ENCODE data around the gene RPP25L. TPM values are rescaled to one million over a fixed set of nuclear protein-coding genes. Genes with fewer than 3 reads are reported as not detected.

The RPP25L gene
- total and polyA plus RNA-seq, 2 donors from 2014 or later: 21.9 to 73.8 TPM

DNA sequence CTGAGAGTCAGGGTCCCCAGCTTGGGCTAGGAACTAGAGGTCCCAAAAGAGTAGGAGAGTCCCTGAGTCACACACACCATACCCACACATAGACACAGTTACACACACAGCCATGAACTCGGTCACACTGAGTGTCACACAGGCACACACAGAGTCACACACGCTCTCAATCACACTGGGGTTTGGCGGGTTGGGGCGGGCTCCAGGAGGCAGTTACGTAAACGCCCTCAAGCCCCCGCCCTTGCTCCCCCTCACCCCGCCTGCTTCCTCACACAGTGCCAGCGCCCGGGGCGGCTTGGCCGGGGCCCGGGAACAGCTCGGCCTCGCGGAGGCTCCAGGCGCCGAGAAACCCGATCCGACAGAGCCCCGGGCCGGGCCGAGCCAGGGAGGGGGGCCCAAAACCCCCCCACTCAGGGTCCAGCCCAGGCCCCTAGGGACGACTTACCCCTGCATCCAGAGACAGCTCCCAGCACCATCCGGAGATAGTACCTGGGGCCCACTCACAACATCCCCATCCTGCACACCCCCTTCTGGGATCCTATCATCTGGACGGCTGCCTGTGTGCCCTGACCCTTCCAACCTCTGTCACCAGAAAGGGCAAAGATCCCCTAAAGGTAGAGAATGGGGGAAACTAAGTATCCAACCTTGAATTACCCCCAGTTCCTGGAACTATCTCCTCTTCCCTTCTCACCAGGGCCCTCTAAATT, 18.8 kb downstream of the RPP25L start:
- DNase-seq (peak in 4 of 5 donors; percentile 46 to 92 (median 70)), FAIRE-seq (no peak)
- intact Hi-C loops (cut with DNase I): loop anchor here (5.0 to 10.0 kb wide), 2 partner anchors 46 to 178 kb away; no protein-coding TSS in a partner anchor
- Histone ChIP-seq H3K4me3 (ENCODE audit: low read length in 3 of 3) (no peak overlapping the region), H3K36me3 (ENCODE audit: control insufficient read depth in 2 of 3, insufficient read depth in 3 of 3, low read length in 3 of 3) (no peaks in the 10 kb centered on the region), H3K27me3 (ENCODE audit: control insufficient read depth, insufficient read depth, low read length) (peaks cover 11% of the 10 kb centered on the region), H3K4me1 (ENCODE audit: control insufficient read depth in 2 of 3, insufficient read depth in 2 of 3, low read depth in 1 of 3, low read length in 3 of 3) (peaks cover 0 to 4% (median 2%) of the 10 kb centered on the region in 3 donors), H3K9me3 (ENCODE audit: control insufficient read depth in 2 of 3, insufficient read depth in 1 of 3, low read length in 3 of 3) (no peaks in the 10 kb centered on the region), H3K27ac (ENCODE audit: low read depth in 2 of 2, low read length in 2 of 2) (peak overlapping the region in 1 of 2 donors; percentile 39), H3K9ac (ENCODE audit: low read length in 3 of 3) (no peak overlapping the region)
- TF ChIP-seq, protein P1, sequence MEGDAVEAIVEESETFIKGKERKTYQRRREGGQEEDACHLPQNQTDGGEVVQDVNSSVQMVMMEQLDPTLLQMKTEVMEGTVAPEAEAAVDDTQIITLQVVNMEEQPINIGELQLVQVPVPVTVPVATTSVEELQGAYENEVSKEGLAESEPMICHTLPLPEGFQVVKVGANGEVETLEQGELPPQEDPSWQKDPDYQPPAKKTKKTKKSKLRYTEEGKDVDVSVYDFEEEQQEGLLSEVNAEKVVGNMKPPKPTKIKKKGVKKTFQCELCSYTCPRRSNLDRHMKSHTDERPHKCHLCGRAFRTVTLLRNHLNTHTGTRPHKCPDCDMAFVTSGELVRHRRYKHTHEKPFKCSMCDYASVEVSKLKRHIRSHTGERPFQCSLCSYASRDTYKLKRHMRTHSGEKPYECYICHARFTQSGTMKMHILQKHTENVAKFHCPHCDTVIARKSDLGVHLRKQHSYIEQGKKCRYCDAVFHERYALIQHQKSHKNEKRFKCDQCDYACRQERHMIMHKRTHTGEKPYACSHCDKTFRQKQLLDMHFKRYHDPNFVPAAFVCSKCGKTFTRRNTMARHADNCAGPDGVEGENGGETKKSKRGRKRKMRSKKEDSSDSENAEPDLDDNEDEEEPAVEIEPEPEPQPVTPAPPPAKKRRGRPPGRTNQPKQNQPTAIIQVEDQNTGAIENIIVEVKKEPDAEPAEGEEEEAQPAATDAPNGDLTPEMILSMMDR (IDR thresholded peaks at IDR 0.05; ENCODE audit: borderline replicate concordance, extremely low read depth, insufficient read depth): no peak

GRCh38 chr9:34591917-34592866, 19.7 kb downstream of the RPP25L start:
- FAIRE-seq: no peak
- no peak overlapping the region for H3K27ac ChIP-seq (ENCODE audit: low read depth in 2 of 2, low read length in 2 of 2)

GRCh38 chr9:34591248-34591916, 20.5 kb downstream of the RPP25L start:
- FAIRE-seq (no peak), DNase-seq (peak; percentile 88 to 94 (median 91))
- H3K4me3 ChIP-seq (ENCODE audit: low read length in 3 of 3): peak overlapping the region in 1 of 3 donors; percentile 39
- no peak overlapping the region for H3K27ac ChIP-seq (ENCODE audit: low read depth in 2 of 2, low read length in 2 of 2)
- peaks cover 0 to 4% (median 3%) of the 10 kb centered on the region in 3 donors for H3K4me1 ChIP-seq (ENCODE audit: control insufficient read depth in 2 of 3, insufficient read depth in 2 of 3, low read depth in 1 of 3, low read length in 3 of 3)
- no peaks in the 10 kb centered on the region for H3K36me3 ChIP-seq (ENCODE audit: control insufficient read depth in 2 of 3, insufficient read depth in 3 of 3, low read length in 3 of 3)
- no peaks in the 10 kb centered on the region for H3K9me3 ChIP-seq (ENCODE audit: control insufficient read depth in 2 of 3, insufficient read depth in 1 of 3, low read length in 3 of 3)
- TF ChIP-seq, protein P1 (IDR thresholded peaks at IDR 0.05; ENCODE audit: borderline replicate concordance, extremely low read depth, insufficient read depth): peak; percentile 97
- no peak overlapping the region for H3K9ac ChIP-seq (ENCODE audit: low read length in 3 of 3)
- peaks cover 14% of the 10 kb centered on the region for H3K27me3 ChIP-seq (ENCODE audit: control insufficient read depth, insufficient read depth, low read length)
- intact Hi-C loops (cut with DNase I): loop anchor here (5.0 to 10.0 kb wide), 2 partner anchors 44 to 177 kb away; no protein-coding TSS in a partner anchor

More at GRCh38 chr9:34591917-34592866, 19.7 kb downstream of the RPP25L start:
- TF ChIP-seq, protein P1 (IDR thresholded peaks at IDR 0.05; ENCODE audit: borderline replicate concordance, extremely low read depth, insufficient read depth): no peak
- peaks cover 14% of the 10 kb centered on the region for H3K27me3 ChIP-seq (ENCODE audit: control insufficient read depth, insufficient read depth, low read length)
- H3K9me3 ChIP-seq (ENCODE audit: control insufficient read depth in 2 of 3, insufficient read depth in 1 of 3, low read length in 3 of 3): no peaks in the 10 kb centered on the region
- no peak overlapping the region for H3K9ac ChIP-seq (ENCODE audit: low read length in 3 of 3)
- intact Hi-C loops (cut with DNase I): loop anchor here (5.0 to 10.0 kb wide), 2 partner anchors 45 to 177 kb away; no protein-coding TSS in a partner anchor
- H3K4me3 ChIP-seq (ENCODE audit: low read length in 3 of 3): no peak overlapping the region
- H3K4me1 ChIP-seq (ENCODE audit: control insufficient read depth in 2 of 3, insufficient read depth in 2 of 3, low read depth in 1 of 3, low read length in 3 of 3): peaks cover 0 to 4% (median 3%) of the 10 kb centered on the region in 3 donors
- H3K36me3 ChIP-seq (ENCODE audit: control insufficient read depth in 2 of 3, insufficient read depth in 3 of 3, low read length in 3 of 3): no peaks in the 10 kb centered on the region
- DNase-seq: no peak
